H1 (cell line): ENCODE measurements around the gene ZBTB25. TPM values are rescaled to one million over a fixed set of nuclear protein-coding genes. Genes with fewer than 3 reads are reported as not detected.

Experiments used
- CTCF ChIA-PET: fragments of 300-600 bp; sonication (Branson Sonifier 250); formaldehyde crosslinking; loops from one replicate; lab custom pipeline; 2021; ENCODE audit not compliant: partially characterized antibody; lab: Charles Lee
- POLR2A ChIA-PET: fragments of 300-600 bp; sonication (Branson Sonifier 250); formaldehyde crosslinking; loops from one replicate; lab custom pipeline; 2021; ENCODE audit warnings: inconsistent platforms; ENCODE audit not compliant: partially characterized antibody; lab: Charles Lee
- DNase-seq, 2 experiments: peaks; one replicate each; pipeline versions ENCODE4 v3.0.0 to v3.0.0-alpha.2; 2010 to 2022; ENCODE audit warnings: low spot score in 2 of 2, low read depth in 1 of 2, mixed read lengths in 1 of 2
- FAIRE-seq: peaks from 2 replicates; lab custom pipeline; 2011; peaks lifted over from hg19 to GRCh38; lab: Jason Lieb, UNC
- H2AFZ ChIP-seq: 2 replicates; pipeline ENCODE4 v1.8.1; 2012; ENCODE audit warnings: low read length, inconsistent platforms
- H2AK5ac ChIP-seq: 2 replicates; pipeline ENCODE4 v1.6.1; 2013; ENCODE audit warnings: low read depth, low read length
- H2BK120ac ChIP-seq: replicated peaks from 2 replicates; pipeline ENCODE3; 2013; ENCODE audit warnings: low read depth, low read length, inconsistent platforms
- H2BK12ac ChIP-seq: 2 replicates; pipeline ENCODE4 v1.6.1; 2013; ENCODE audit warnings: low read depth, low read length
- H2BK15ac ChIP-seq: 2 replicates; pipeline ENCODE4 v1.6.1; 2013; ENCODE audit warnings: low read length
- H2BK20ac ChIP-seq: 2 replicates; pipeline ENCODE4 v1.6.1; 2013; ENCODE audit warnings: low read length
- H2BK5ac ChIP-seq: 2 replicates; pipeline ENCODE4 v1.6.1; 2013; ENCODE audit warnings: low read depth, low read length
- H3K14ac ChIP-seq: 2 replicates; pipeline ENCODE4 v1.6.1; 2013; ENCODE audit warnings: inconsistent platforms; ENCODE audit not compliant: insufficient read length
- H3K18ac ChIP-seq: 2 replicates; pipeline ENCODE4 v1.6.1; 2013; ENCODE audit warnings: low read length; ENCODE audit errors: extremely low read depth
- H3K23ac ChIP-seq: 2 replicates; pipeline ENCODE4 v1.6.1; 2013; ENCODE audit warnings: inconsistent platforms; ENCODE audit not compliant: insufficient read length
- H3K23me2 ChIP-seq: 2 replicates; pipeline ENCODE4 v1.6.1; 2013; ENCODE audit warnings: low read depth, low read length
- H3K27ac ChIP-seq: 2 replicates; pipeline ENCODE4 v1.6.1; 2011; ENCODE audit warnings: low read depth, low read length, inconsistent platforms
- H3K27me3 ChIP-seq, 4 experiments: replicated peaks in 1 of 4; 1 replicate in 1 of 4; 2 replicates in 3 of 4; pipeline versions ENCODE4 v1.6.1 to v1.8.1; 2011 to 2013; ENCODE audit warnings: low read length in 3 of 4, mild to moderate bottlenecking in 3 of 4, inconsistent platforms in 2 of 4, mixed read lengths in 2 of 4, moderate library complexity in 1 of 4; ENCODE audit not compliant: control insufficient read depth in 3 of 4, insufficient read depth in 3 of 4; ENCODE audit errors: extremely low read depth in 1 of 4
- H3K36me3 ChIP-seq, 4 experiments: 2 replicates each; pipeline versions ENCODE4 v1.6.1 to v1.8.1; 2011 to 2013; ENCODE audit warnings: mild to moderate bottlenecking in 4 of 4, low read length in 3 of 4, moderate library complexity in 2 of 4, control low read depth in 1 of 4, inconsistent platforms in 1 of 4; ENCODE audit not compliant: insufficient read depth in 4 of 4, control insufficient read depth in 2 of 4
- H3K4ac ChIP-seq: replicated peaks from 2 replicates; pipeline ENCODE3; 2013; ENCODE audit warnings: low read length, low read depth, mixed read lengths, inconsistent platforms; ENCODE audit not compliant: insufficient read length
- H3K4me1 ChIP-seq, 4 experiments: replicated peaks in 1 of 4; 1 replicate in 1 of 4; 2 replicates in 3 of 4; pipeline versions ENCODE4 v1.6.1 to v1.8.1; 2011 to 2013; ENCODE audit warnings: low read length in 3 of 4, inconsistent platforms in 2 of 4, mixed read lengths in 1 of 4; ENCODE audit not compliant: insufficient read depth in 4 of 4, control insufficient read depth in 3 of 4
- H3K4me2 ChIP-seq, 2 experiments: 2 replicates each; pipeline versions ENCODE4 v1.6.1 to v1.8.1; 2011 to 2013; ENCODE audit warnings: low read depth in 2 of 2, low read length in 2 of 2, control low read depth in 1 of 2, inconsistent platforms in 1 of 2, mild to moderate bottlenecking in 1 of 2; ENCODE audit not compliant: insufficient read depth in 1 of 2
- H3K4me3 ChIP-seq, 4 experiments: fragments of 200-600, 300-600 bp in 1 of 4; sonication (generic), shearing (Covaris generic), sonication (Bioruptor Twin) in 1 of 4; 2 replicates each; pipeline versions ENCODE4 v1.5.1 to v1.8.1; 2011 to 2016; ENCODE audit warnings: low read length in 4 of 4, low read depth in 3 of 4, control low read depth in 2 of 4, inconsistent platforms in 2 of 4, mild to moderate bottlenecking in 2 of 4, mixed read lengths in 1 of 4, moderate library complexity in 1 of 4; ENCODE audit not compliant: insufficient read depth in 2 of 4; ENCODE audit errors: extremely low read depth in 1 of 4
- H3K56ac ChIP-seq: replicated peaks from 2 replicates; pipeline ENCODE3; 2013; ENCODE audit warnings: low read depth, mild to moderate bottlenecking, mixed read lengths, low read length, inconsistent platforms; ENCODE audit not compliant: insufficient read length
- H3K79me1 ChIP-seq: 2 replicates; pipeline ENCODE4 v1.6.1; 2013; ENCODE audit warnings: low read depth, low read length, control low read depth
- H3K79me2 ChIP-seq, 2 experiments: 2 replicates each; pipeline versions ENCODE4 v1.6.1 to v1.8.1; 2012 to 2013; ENCODE audit warnings: low read length in 2 of 2, mild to moderate bottlenecking in 2 of 2, inconsistent platforms in 1 of 2; ENCODE audit not compliant: insufficient read depth in 2 of 2, control insufficient read depth in 1 of 2
- H3K9ac ChIP-seq, 4 experiments: replicated peaks in 1 of 4; 1 replicate in 1 of 4; 2 replicates in 3 of 4; pipeline versions ENCODE4 v1.6.1 to v1.8.1; 2011 to 2013; ENCODE audit warnings: low read depth in 3 of 4, low read length in 3 of 4, control low read depth in 2 of 4, mild to moderate bottlenecking in 2 of 4, moderate library complexity in 2 of 4, inconsistent platforms in 1 of 4; ENCODE audit errors: extremely low read depth in 1 of 4
- H3K9me3 ChIP-seq, 2 experiments: 2 replicates each; pipeline versions ENCODE4 v1.6.1 to v1.8.1; 2012 to 2013; ENCODE audit warnings: mild to moderate bottlenecking in 2 of 2, moderate library complexity in 2 of 2, control low read depth in 1 of 2, inconsistent platforms in 1 of 2, low read depth in 1 of 2, low read length in 1 of 2, mixed read lengths in 1 of 2; ENCODE audit not compliant: insufficient read depth in 2 of 2
- H4K20me1 ChIP-seq, 2 experiments: replicated peaks in 1 of 2; 2 replicates each; pipeline versions ENCODE3 to v1.8.1; 2011 to 2013; ENCODE audit warnings: inconsistent platforms in 2 of 2, low read length in 2 of 2, mild to moderate bottlenecking in 1 of 2; ENCODE audit not compliant: insufficient read depth in 2 of 2, control insufficient read depth in 1 of 2
- H4K5ac ChIP-seq: 2 replicates; pipeline ENCODE4 v1.6.1; 2013; ENCODE audit warnings: low read length, low read depth, mixed read lengths, inconsistent platforms; ENCODE audit not compliant: insufficient read length
- H4K8ac ChIP-seq: 2 replicates; pipeline ENCODE4 v1.8.0; 2013; ENCODE audit warnings: mild to moderate bottlenecking, moderate library complexity, low read length, inconsistent platforms; ENCODE audit not compliant: insufficient read depth; ENCODE audit errors: extremely low read depth
- H4K91ac ChIP-seq: replicated peaks from 2 replicates; pipeline ENCODE3; 2013; ENCODE audit warnings: low read length, mixed read lengths, inconsistent platforms; ENCODE audit not compliant: insufficient read length
- CREB1 ChIP-seq: IDR thresholded peaks from 2 replicates; pipeline ENCODE4 v1.6.1; 2012; ENCODE audit warnings: inconsistent platforms
- PHF8 ChIP-seq: fragments of 200-600 bp; sonication (generic); conservative IDR thresholded peaks from 2 replicates; pipeline ENCODE4 v1.7.1; 2012; ENCODE audit warnings: low read depth, mild to moderate bottlenecking, inconsistent platforms, low read length, moderate library complexity
- SIX5 ChIP-seq: IDR thresholded peaks from 2 replicates; pipeline ENCODE4 v1.6.1; 2011; ENCODE audit warnings: mild to moderate bottlenecking, low read depth, low read length
- WGBS, 2 experiments: shearing (Covaris generic) in 1 of 2; methylation state at CpG; one replicate each; pipeline versions ENCODE4 v1.1.6 to v1.1.7; 2013 to 2015; ENCODE audit warnings: low lambda C conversion rate in 2 of 2, mixed read lengths in 2 of 2, inconsistent platforms in 1 of 2, low coverage in 1 of 2, missing lambda C conversion rate in 1 of 2; ENCODE audit not compliant: insufficient replicate concordance in 2 of 2, insufficient coverage in 1 of 2, insufficient read length in 1 of 2; ENCODE audit errors: extremely low coverage in 1 of 2, missing lambda C conversion rate in 1 of 2; 5-methylcytosine and 5-hydroxymethylcytosine counted together
- polyA plus RNA-seq, 7 experiments: library from polyadenylated mRNA; depleted of rRNA in 3 of 7; stranded (reverse) in 5 of 7; unstranded in 2 of 7; fragments of >200 nt in 5 of 7; fragments of 200-250 nt in 2 of 7; gene quantifications; 1 replicate in 5 of 7; 2 replicates in 1 of 7; 4 replicates in 1 of 7; pipeline versions ENCODE4 v1.2.1 to v1.2.3, GENCODE V29; 2011 to 2013; ENCODE audit warnings: missing spikeins in 2 of 7, mixed read lengths in 2 of 7
- total RNA-seq: library from RNA; stranded (reverse); fragmentation: NEBNext Ultra II Directional; extraction: Animal tissue kit (Norgen Biotek cat#: 25700); gene quantifications from 2 replicates; pipeline ENCODE4 v1.2.1, GENCODE V29; 2021

ZBTB25 gene
- total and polyA plus RNA-seq, 2 of the 8 experiments (the other 6 are each of a cell fraction or from before 2014, with no cell fraction given): 5.4 to 11.4 TPM

- H3K27ac ChIP-seq: no peak overlapping the region
- no peak overlapping the region for H2BK15ac ChIP-seq
- ChIA-PET POLR2A (interaction anchor here (0.7 to 1.3 kb wide), 5 partner anchors 11 to 104 kb away, joined by 3 read pairs; no protein-coding TSS in a partner anchor), CTCF (interaction anchor here (0.6 to 1.3 kb wide), 4 partner anchors 13 to 138 kb away, joined by 3 to 4 read pairs (median 3); no protein-coding TSS in a partner anchor)
- no peak overlapping the region for H4K5ac ChIP-seq
- no peak overlapping the region for H2AFZ ChIP-seq
- no peak overlapping the region for H2BK120ac ChIP-seq
- H3K4me3 ChIP-seq: no peak overlapping the region
- H2AK5ac ChIP-seq: no peak overlapping the region
- no peak overlapping the region for H3K23ac ChIP-seq
- H2BK20ac ChIP-seq: no peak overlapping the region
- no peak overlapping the region for H4K91ac ChIP-seq
- no peak overlapping the region for H3K9ac ChIP-seq
- no peak overlapping the region for H2BK5ac ChIP-seq
- no peaks in the 10 kb centered on the region for H3K79me2 ChIP-seq
- no peak overlapping the region for H3K18ac ChIP-seq
- H4K8ac ChIP-seq: no peak overlapping the region
- no peaks in the 10 kb centered on the region for H3K4me1 ChIP-seq
- FAIRE-seq (no peak), DNase-seq (no peak)
- peaks cover 7 to 25% (median 16%) of the 10 kb centered on the region in 4 experiments; a peak in 7 of 8 replicates for H3K36me3 ChIP-seq
- 87% methylated on average over 2 of the region's 2 CpGs; no CpG with 5 or more reads in 1 of the 2 experiments for WGBS, 2 experiments
- no peaks in the 10 kb centered on the region for H3K27me3 ChIP-seq
- H3K14ac ChIP-seq: no peak overlapping the region
- no peak overlapping the region for H2BK12ac ChIP-seq
- H3K4ac ChIP-seq: no peak overlapping the region
- H3K56ac ChIP-seq: no peak overlapping the region
- no peaks in the 10 kb centered on the region for H3K23me2 ChIP-seq
- H3K9me3 ChIP-seq: no peaks in the 10 kb centered on the region
- no peak overlapping the region for H3K4me2 ChIP-seq
- 0 out of 2 replicates have a peak, but pooled peaks cover 4% of the 10 kb centered on the region for H3K79me1 ChIP-seq
- no peaks in the 10 kb centered on the region for H4K20me1 ChIP-seq
- TF ChIP-seq SIX5 (no peak), PHF8 (no peak), CREB1 (no peak)
Measured at GRCh38 chr14:64491637-64492036, 12.0 kb downstream of the ZBTB25 start.
